Neural cell (in vitro differentiated cells): ENCODE data around the gene MTRF1. TPM values are rescaled to one million over a fixed set of nuclear protein-coding genes. Genes with fewer than 3 reads are reported as not detected.

ENCODE experiments used
- H2AFZ ChIP-seq: fragments of 200-600, 300-800 bp; sonication (generic), shearing (Covaris generic); 2 replicates; pipeline ENCODE4 v1.6.0; 2014; ENCODE audit warnings: low read depth, mild to moderate bottlenecking, antibody characterized with exemption, low read length, moderate library complexity
- H3F3A ChIP-seq: fragments of 200-600 bp; shearing (Covaris generic); 2 replicates; pipeline ENCODE4 v1.6.1; 2016; ENCODE audit warnings: mild to moderate bottlenecking, moderate library complexity, mixed read lengths, antibody characterized with exemption, low read length; ENCODE audit not compliant: insufficient read depth, poor library complexity, severe bottlenecking
- H3K27ac ChIP-seq: fragments of 200-600, 300-800 bp; sonication (generic), shearing (Covaris generic); 2 replicates; pipeline ENCODE4 v1.5.1; 2014; ENCODE audit warnings: mild to moderate bottlenecking, low read length, moderate library complexity
- H3K27me3 ChIP-seq: fragments of 300-800, 200-600 bp; sonication (generic), shearing (Covaris generic); 2 replicates; pipeline ENCODE4 v1.6.0; 2014; ENCODE audit warnings: mild to moderate bottlenecking, low read depth, low read length, moderate library complexity; ENCODE audit not compliant: insufficient read depth
- H3K36me3 ChIP-seq: fragments of 300-800, 200-600 bp; sonication (generic), shearing (Covaris generic); 2 replicates; pipeline ENCODE4 v1.5.1; 2014; ENCODE audit warnings: mild to moderate bottlenecking, antibody characterized with exemption, low read length, moderate library complexity; ENCODE audit not compliant: insufficient read depth
- H3K4me2 ChIP-seq: fragments of 300-800, 200-600 bp; sonication (generic), shearing (Covaris generic); 2 replicates; pipeline ENCODE4 v1.6.0; 2014; ENCODE audit warnings: mild to moderate bottlenecking, low read length
- H3K4me3 ChIP-seq: fragments of 300-800, 200-600 bp; sonication (generic), shearing (Covaris generic); 2 replicates; pipeline ENCODE4 v1.5.1; 2014; ENCODE audit warnings: mild to moderate bottlenecking, low read length, moderate library complexity
- H3K79me2 ChIP-seq: fragments of 200-600 bp; shearing (Covaris generic); replicated peaks from 2 replicates; pipeline ENCODE4 v1.6.0; 2014; ENCODE audit warnings: mild to moderate bottlenecking, low read length, moderate library complexity; ENCODE audit not compliant: insufficient read depth
- H3K9ac ChIP-seq: fragments of 300-800, 200-600 bp; sonication (generic), shearing (Covaris generic); 2 replicates; pipeline ENCODE4 v1.6.1; 2016; ENCODE audit warnings: mild to moderate bottlenecking, low read length, mixed read lengths
- H3K9me2 ChIP-seq: fragments of 200-600 bp; shearing (Covaris generic); 2 replicates; pipeline ENCODE4 v1.6.1; 2016; ENCODE audit warnings: mild to moderate bottlenecking, low read length, mixed read lengths; ENCODE audit not compliant: insufficient read depth
- H3K9me3 ChIP-seq: fragments of 200-600, 300-800 bp; sonication (generic), shearing (Covaris generic); 2 replicates; pipeline ENCODE4 v1.6.1; 2016; ENCODE audit warnings: mild to moderate bottlenecking, mixed run types, low read length, moderate library complexity, mixed read lengths
- H4K20me1 ChIP-seq: fragments of 200-600 bp; shearing (Covaris generic); 2 replicates; pipeline ENCODE4 v1.6.1; 2016; ENCODE audit warnings: mild to moderate bottlenecking, mixed run types; ENCODE audit not compliant: insufficient read depth
- CTCF ChIP-seq: fragments of 450-650 bp; IDR thresholded peaks from 2 replicates; pipeline ENCODE4 v1.5.1; 2014; ENCODE audit warnings: antibody characterized with exemption, mild to moderate bottlenecking, moderate library complexity; ENCODE audit not compliant: poor library complexity, severe bottlenecking
- EP300 ChIP-seq: fragments of 450-650 bp; conservative IDR thresholded peaks from 2 replicates; pipeline ENCODE4 v1.6.1; 2014; ENCODE audit warnings: antibody characterized with exemption, mild to moderate bottlenecking, moderate library complexity; ENCODE audit not compliant: poor library complexity, severe bottlenecking
- EZH2 ChIP-seq: fragments of 200-600, 300-800 bp; shearing (Covaris generic), sonication (generic); IDR thresholded peaks from 2 replicates; pipeline ENCODE4 v1.6.1; 2014; ENCODE audit warnings: antibody characterized with exemption, low read length, borderline replicate concordance, mild to moderate bottlenecking; ENCODE audit not compliant: insufficient read depth, poor library complexity, severe bottlenecking
- MXI1 ChIP-seq: fragments of 450-650 bp; conservative IDR thresholded peaks from 2 replicates; pipeline ENCODE4 v1.6.1; 2014; ENCODE audit warnings: antibody characterized with exemption, mild to moderate bottlenecking; ENCODE audit not compliant: poor library complexity, severe bottlenecking
- POLR2AphosphoS5 ChIP-seq: IDR thresholded peaks from 2 replicates; pipeline ENCODE4 v1.6.1; 2012
- RAD21 ChIP-seq: fragments of 450-650 bp; conservative IDR thresholded peaks from 2 replicates; pipeline ENCODE4 v1.6.1; 2014; ENCODE audit warnings: antibody characterized with exemption, mild to moderate bottlenecking, moderate library complexity
- SMC3 ChIP-seq: fragments of 450-650 bp; conservative IDR thresholded peaks from 2 replicates; pipeline ENCODE4 v1.6.1; 2014; ENCODE audit warnings: antibody characterized with exemption, mild to moderate bottlenecking, moderate library complexity; ENCODE audit not compliant: poor library complexity
- TAF1 ChIP-seq: IDR thresholded peaks from 2 replicates; pipeline ENCODE4 v1.6.1; 2012; ENCODE audit warnings: low read depth
- polyA plus RNA-seq: library from polyadenylated mRNA; depleted of rRNA; stranded (reverse); fragments of >200 nt; gene quantifications from 2 replicates; pipeline ENCODE4 v1.2.3, GENCODE V29; 2014
- TF ChIP-seq, protein P1 (sequence below): IDR thresholded peaks from 2 replicates; pipeline ENCODE4 v1.6.1; 2012; ENCODE audit warnings: borderline replicate concordance

Gene MTRF1
- polyA plus RNA-seq, 1 donor from 2014 or later: 15.7 TPM

DNA sequence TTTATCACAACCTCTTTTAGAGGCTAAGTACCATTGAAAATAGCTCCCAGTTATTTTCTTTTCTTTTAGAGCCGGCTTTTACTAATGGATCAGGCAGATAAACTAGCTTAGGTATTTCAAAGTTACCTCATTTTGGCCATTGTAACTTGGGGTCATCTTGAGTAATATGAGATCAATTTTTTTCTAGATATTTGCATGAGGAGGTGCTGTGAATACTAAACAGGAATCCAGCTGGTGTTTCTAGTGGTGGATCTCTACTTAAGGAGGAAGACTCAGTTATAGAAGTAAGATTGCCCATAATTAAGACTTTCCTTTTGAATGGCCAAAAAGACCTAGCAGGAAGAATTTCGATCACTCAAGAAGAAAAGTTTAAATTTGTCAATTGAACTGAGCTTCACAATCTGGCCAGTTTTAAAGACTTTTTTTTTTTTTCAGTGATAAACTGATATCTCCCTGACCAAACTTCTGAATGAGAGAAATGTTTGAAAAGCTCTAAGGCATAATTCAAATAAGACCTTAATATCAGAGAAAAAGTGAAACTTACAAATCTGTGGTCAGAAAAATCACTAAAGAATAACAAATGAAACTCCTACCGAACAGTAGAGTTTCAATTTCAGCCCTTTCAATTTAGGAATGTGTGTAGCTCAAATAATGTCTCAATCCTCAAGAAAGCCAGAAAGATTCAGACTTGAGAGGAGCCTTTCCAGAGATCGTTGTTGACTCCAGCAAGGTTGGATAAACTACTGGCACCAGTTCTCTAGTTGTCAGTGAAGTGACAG is 36.1 kb upstream of the MTRF1 start:
- Histone ChIP-seq H3K4me2 (no peak overlapping the region), H3K27me3 (no peaks in the 10 kb centered on the region), H3K9me2 (no peaks in the 10 kb centered on the region), H3F3A (no peaks in the 10 kb centered on the region), H3K4me3 (no peak overlapping the region), H3K9me3 (no peaks in the 10 kb centered on the region), H3K27ac (no peak overlapping the region), H4K20me1 (no peaks in the 10 kb centered on the region), H3K79me2 (no peaks in the 10 kb centered on the region), H3K9ac (no peak overlapping the region), H3K36me3 (no peaks in the 10 kb centered on the region), H2AFZ (no peak overlapping the region)
- no peak for TF ChIP-seq POLR2AphosphoS5
- no peak for TF ChIP-seq EP300
- TF ChIP-seq CTCF: no peak

DNA sequence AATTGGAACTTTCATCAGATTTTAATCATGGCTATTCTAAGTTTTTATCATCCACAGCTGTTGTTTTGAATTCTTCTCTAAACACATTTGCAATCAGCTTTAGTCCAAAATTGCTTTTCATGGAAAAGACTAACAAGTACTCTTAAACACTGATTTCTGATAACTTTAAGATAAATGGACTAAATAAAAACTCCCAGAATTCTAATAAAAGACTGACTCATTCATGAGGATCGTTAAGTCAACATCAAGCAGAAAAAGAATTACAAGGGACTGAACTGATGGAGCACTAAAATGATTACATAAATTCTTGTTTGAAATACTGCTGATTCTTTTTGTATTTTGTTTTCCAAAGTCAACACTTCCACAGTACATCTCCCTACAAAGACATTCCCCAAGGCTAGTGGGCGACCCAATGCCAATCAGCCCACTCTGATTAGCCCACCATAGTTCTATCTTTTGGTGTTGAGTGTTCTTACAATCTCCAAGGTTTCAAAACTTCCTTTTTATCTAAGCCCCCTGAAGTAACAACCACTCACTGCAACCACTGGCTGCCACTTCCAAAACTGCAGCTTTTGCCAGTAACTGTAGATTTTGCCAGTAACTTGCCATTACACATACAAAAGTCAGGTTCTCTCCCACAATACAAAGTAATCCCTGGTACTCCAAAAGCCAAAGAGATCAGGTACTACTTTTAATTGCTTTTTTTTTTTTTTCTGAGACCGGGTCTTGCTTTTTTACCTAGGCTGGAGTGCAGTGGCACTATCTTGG is 33.7 kb upstream of the MTRF1 start:
- Histone ChIP-seq H3K27ac (no peak overlapping the region), H3F3A (no peaks in the 10 kb centered on the region), H3K36me3 (no peaks in the 10 kb centered on the region), H4K20me1 (no peaks in the 10 kb centered on the region), H3K4me2 (no peak overlapping the region), H2AFZ (no peak overlapping the region), H3K9me3 (no peaks in the 10 kb centered on the region), H3K4me3 (no peak overlapping the region), H3K9ac (no peak overlapping the region), H3K27me3 (no peaks in the 10 kb centered on the region), H3K9me2 (no peaks in the 10 kb centered on the region), H3K79me2 (no peaks in the 10 kb centered on the region)
- TF ChIP-seq MXI1 (no peak), POLR2AphosphoS5 (no peak), EZH2 (no peak), CTCF (no peak), SMC3 (no peak), RAD21 (no peak), EP300 (no peak), TAF1 (no peak)
- TF ChIP-seq, protein P1, sequence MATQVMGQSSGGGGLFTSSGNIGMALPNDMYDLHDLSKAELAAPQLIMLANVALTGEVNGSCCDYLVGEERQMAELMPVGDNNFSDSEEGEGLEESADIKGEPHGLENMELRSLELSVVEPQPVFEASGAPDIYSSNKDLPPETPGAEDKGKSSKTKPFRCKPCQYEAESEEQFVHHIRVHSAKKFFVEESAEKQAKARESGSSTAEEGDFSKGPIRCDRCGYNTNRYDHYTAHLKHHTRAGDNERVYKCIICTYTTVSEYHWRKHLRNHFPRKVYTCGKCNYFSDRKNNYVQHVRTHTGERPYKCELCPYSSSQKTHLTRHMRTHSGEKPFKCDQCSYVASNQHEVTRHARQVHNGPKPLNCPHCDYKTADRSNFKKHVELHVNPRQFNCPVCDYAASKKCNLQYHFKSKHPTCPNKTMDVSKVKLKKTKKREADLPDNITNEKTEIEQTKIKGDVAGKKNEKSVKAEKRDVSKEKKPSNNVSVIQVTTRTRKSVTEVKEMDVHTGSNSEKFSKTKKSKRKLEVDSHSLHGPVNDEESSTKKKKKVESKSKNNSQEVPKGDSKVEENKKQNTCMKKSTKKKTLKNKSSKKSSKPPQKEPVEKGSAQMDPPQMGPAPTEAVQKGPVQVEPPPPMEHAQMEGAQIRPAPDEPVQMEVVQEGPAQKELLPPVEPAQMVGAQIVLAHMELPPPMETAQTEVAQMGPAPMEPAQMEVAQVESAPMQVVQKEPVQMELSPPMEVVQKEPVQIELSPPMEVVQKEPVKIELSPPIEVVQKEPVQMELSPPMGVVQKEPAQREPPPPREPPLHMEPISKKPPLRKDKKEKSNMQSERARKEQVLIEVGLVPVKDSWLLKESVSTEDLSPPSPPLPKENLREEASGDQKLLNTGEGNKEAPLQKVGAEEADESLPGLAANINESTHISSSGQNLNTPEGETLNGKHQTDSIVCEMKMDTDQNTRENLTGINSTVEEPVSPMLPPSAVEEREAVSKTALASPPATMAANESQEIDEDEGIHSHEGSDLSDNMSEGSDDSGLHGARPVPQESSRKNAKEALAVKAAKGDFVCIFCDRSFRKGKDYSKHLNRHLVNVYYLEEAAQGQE: no peak
